Activated T-cell treated with anti-CD3 and anti-CD28 coated beads, Interleukin-2, amount 50 U/mL, for 4 hours (primary cell): Measurements from ENCODE around the gene CPED1. TPM values are rescaled to one million over a fixed set of nuclear protein-coding genes. Genes with fewer than 3 reads are reported as not detected.
A peak's percentile ranks its signal among the peaks of the same experiment; 100 is the strongest.

ENCODE experiments used
- ATAC-seq, 2 donors: fragments of 200-7000 bp; cut with Tn5 transposase; one replicate each; pipeline ENCODE4 v1.10.0; 2021
- DNase-seq: peaks from one replicate; pipeline ENCODE4 v3.0.0-alpha.2; 2020
- H3K27me3 Mint-ChIP-seq: one replicate; pipeline ENCODE4 v1.8.0; 2021; ENCODE audit warnings: low read depth, mixed read lengths
- H3K36me3 Mint-ChIP-seq: one replicate; pipeline ENCODE4 v1.8.0; 2022; ENCODE audit warnings: mixed read lengths; ENCODE audit not compliant: insufficient read depth
- H3K4me1 Mint-ChIP-seq: one replicate; pipeline ENCODE4 v1.8.0; 2021; ENCODE audit warnings: low read depth, mixed read lengths
- H3K4me3 Mint-ChIP-seq: one replicate; pipeline ENCODE4 v1.8.0; 2021; ENCODE audit warnings: mild to moderate bottlenecking, moderate library complexity, mixed read lengths
- H3K9me3 Mint-ChIP-seq: one replicate; pipeline ENCODE4 v1.8.0; 2021; ENCODE audit warnings: mixed read lengths
- total RNA-seq, 3 donors: library from RNA; stranded (reverse); gene quantifications; one replicate each; pipeline ENCODE4 v1.2.1, GENCODE V29; 2021

The CPED1 gene
- total RNA-seq, 3 donors from 2014 or later = 0.20 to 0.69 (median 0.38) TPM

DNA sequence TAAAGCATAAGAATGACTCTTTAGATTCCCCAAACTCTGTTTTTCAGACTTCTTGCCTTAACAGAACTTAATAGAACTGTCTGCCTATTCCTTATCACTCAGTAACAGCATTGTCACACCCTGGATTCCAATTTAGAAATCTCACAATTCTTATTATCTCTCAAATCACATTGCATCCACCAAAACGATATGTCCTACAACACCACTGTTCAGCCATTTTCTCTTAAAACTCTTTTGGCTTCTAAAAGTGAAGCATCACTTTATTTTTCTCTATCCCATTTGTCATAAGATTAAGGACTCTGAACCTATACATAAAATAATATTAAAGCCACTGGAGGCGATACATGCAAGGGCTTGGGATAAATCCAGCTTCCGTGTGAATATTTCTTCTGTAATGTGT is 1.2 kb upstream of the CPED1 start:
- peaks cover 40% of the 10 kb centered on the region for H3K27me3 Mint-ChIP-seq
- ATAC-seq (no peak), DNase-seq (no peak)
- no peaks in the 10 kb centered on the region for H3K9me3 Mint-ChIP-seq
- no peak overlapping the region for H3K4me3 Mint-ChIP-seq
- H3K36me3 Mint-ChIP-seq = no peaks in the 10 kb centered on the region
- peaks cover 15% of the 10 kb centered on the region for H3K4me1 Mint-ChIP-seq

DNA sequence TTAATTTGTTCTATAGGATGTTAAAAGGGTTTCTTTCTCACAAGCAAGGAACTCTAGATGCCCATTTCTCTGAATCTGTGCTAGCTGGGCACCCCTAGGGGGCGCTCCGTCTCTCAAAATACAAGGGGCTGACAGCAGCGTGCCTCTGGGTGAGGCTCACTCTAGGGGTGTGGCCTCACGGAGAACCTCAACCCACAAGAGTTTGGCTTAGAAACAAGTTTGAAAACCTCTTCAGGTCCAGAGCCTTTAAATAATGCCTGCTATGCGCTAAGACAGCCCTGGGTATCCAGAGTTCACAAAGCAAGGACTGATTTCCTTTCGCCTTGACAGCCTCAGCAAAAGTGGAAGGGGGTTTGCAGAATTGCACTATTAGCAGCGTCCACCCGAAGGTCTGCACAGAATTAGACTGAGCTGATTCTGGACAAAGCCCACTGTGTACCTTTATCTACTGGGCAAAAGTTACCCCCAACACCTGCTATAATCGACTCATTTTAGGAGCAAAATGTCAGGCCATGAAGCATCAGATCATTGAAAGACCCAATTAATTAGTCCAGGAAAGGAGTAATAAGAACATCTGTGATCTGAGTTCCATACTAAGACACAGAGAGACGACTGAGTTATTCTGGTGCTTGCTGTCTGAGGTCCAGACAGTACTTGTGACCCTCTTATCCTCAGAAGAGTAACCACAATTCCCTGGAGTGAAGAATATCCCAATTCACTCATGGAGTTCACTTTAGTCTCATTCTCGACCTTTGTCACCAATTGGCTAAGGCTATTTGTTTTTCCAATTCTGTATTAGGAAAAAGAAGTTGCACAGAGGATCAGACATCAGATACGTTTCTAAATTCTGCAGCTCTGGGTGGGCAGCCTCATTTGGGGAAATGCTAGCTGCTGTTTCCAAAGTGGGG is 574 bp upstream of the CPED1 start:
- Mint-ChIP-seq H3K9me3 (no peaks in the 10 kb centered on the region), H3K36me3 (no peaks in the 10 kb centered on the region), H3K27me3 (peaks cover 43% of the 10 kb centered on the region), H3K4me1 (peaks cover 15% of the 10 kb centered on the region), H3K4me3 (peak overlapping the region; percentile 75)
- peak; percentile 79 for DNase-seq
- ATAC-seq = peak; percentile 98

DNA sequence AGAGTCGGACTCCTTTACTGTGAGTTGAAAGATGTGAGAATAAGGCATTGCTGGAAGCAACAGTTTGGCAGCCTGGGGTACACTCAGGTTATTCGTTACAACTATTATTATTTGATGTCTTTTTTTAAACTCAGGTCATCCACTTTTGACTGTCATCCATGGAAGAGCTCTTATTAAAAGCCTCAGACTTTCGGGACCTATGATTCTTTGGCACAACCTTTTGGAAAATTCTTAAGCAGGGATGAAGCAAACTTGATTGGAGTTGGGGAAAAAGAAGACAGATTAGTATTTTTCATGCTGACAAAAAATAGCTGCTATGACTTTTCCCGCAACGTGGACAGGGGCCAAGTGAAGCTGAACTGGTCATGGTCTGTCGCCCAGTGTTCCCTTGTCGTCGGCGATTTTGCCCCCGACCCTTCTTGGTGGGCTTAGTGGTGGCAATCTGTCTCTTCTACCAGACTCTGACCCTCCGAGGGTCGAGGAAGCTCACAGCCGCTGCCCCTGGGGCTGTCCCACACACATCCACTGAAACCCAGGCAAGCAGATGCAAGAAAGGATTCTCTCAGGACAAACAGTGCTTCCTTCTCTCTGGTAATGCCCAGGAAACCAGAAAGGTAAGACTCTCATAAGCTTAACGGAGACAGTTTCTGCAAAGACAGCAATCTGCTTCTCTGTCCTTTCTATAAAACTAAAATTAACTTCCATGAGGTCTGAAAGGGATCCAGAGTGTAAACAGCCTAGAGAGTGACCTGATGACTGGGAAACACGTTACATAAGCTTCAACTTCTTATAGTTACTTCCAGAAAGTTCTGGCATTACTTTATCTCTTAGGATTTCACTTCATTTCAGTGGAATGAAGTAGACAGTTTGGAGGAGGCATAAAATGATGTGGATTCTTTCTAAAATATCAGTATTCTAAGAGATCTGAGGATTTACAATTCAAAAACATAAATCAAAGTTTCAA is 1.0 kb downstream of the CPED1 start:
- no peaks in the 10 kb centered on the region for H3K36me3 Mint-ChIP-seq
- peaks cover 43% of the 10 kb centered on the region for H3K27me3 Mint-ChIP-seq
- H3K4me3 Mint-ChIP-seq = no peak overlapping the region
- H3K4me1 Mint-ChIP-seq = peaks cover 15% of the 10 kb centered on the region
- ATAC-seq (no peak), DNase-seq (no peak)
- no peaks in the 10 kb centered on the region for H3K9me3 Mint-ChIP-seq

DNA sequence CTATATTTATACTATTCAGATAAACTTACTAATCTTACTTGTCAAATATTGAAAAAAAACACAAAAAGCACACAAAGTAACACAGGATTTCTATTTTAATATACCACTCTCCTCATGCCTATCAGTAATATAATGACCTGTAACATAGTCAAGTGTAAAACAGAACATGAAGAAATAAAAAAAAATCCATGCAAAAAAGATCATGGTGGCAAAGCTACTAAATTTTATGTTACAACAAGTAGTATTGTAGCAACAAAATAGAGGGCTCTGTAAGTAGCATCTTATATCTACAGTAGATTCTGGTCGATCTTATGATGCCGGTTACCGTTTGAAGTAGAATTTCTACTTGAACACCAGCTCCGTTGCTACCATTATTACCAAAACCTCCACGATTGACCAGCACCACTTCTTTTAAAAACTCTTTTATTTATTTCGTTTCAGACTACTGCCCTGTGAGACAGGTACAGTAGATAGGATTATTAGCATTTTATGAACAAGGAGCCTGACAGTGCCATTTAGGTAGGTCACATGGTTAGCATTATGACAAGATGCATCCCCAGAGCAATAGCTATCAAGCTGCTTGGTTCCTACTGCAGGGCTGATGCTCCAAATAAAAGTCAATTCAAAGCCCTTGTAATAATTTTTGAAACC is 2.1 kb downstream of the CPED1 start:
- H3K27me3 Mint-ChIP-seq = peaks cover 41% of the 10 kb centered on the region

DNA sequence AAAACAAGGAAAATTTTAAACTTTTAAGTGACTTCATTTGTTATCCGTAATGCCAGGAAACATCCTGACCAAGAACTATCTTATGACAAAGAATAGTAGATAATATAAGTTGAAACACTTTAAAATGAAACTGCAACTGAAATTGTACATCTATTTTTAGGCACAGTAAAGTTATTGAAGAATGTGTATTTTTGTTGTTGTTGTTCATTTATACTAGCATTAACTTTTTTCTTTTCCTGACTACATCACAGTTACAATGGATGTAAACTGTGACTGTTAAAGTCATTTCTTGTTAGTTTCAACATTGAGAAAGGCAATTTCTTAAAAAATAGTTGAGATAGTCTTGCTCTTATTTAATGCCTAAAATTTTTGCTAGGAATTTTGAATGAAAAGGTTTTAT is 2.6 kb downstream of the CPED1 start:
- H3K27me3 Mint-ChIP-seq = peaks cover 40% of the 10 kb centered on the region
- no peaks in the 10 kb centered on the region for H3K9me3 Mint-ChIP-seq
- H3K4me3 Mint-ChIP-seq = no peak overlapping the region
- H3K4me1 Mint-ChIP-seq = peaks cover 22% of the 10 kb centered on the region
- ATAC-seq (no peak), DNase-seq (no peak)
- H3K36me3 Mint-ChIP-seq = no peaks in the 10 kb centered on the region

More for the DNA sequence above, 2.1 kb downstream of the CPED1 start:
- DNase-seq = no peak
- H3K36me3 Mint-ChIP-seq = no peaks in the 10 kb centered on the region
- H3K4me3 Mint-ChIP-seq = no peak overlapping the region
- peaks cover 16% of the 10 kb centered on the region for H3K4me1 Mint-ChIP-seq
- no peaks in the 10 kb centered on the region for H3K9me3 Mint-ChIP-seq
- no peak for ATAC-seq

DNA sequence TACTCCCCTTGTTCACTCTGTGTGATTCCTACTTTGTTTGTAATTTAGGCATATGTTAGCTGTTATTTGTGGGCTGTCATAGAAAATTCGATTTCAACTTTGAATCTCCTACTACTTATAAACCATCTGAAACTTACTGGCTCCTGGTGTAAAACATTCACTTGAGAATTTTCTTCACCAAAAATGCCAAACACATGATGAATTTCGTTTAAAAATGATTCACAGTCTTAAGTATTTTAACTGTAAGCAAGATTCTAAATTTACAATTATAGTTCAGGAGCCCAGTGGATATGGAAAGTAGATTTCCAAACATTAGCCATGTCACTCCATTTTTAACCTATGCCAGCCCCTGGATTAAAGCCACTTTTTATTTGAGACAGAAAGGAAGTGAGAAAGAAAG is 3.1 kb downstream of the CPED1 start:
- Mint-ChIP-seq H3K27me3 (peaks cover 36% of the 10 kb centered on the region), H3K4me3 (no peak overlapping the region), H3K36me3 (no peaks in the 10 kb centered on the region), H3K9me3 (no peaks in the 10 kb centered on the region), H3K4me1 (peaks cover 26% of the 10 kb centered on the region)
- DNase-seq (no peak), ATAC-seq (no peak)

DNA sequence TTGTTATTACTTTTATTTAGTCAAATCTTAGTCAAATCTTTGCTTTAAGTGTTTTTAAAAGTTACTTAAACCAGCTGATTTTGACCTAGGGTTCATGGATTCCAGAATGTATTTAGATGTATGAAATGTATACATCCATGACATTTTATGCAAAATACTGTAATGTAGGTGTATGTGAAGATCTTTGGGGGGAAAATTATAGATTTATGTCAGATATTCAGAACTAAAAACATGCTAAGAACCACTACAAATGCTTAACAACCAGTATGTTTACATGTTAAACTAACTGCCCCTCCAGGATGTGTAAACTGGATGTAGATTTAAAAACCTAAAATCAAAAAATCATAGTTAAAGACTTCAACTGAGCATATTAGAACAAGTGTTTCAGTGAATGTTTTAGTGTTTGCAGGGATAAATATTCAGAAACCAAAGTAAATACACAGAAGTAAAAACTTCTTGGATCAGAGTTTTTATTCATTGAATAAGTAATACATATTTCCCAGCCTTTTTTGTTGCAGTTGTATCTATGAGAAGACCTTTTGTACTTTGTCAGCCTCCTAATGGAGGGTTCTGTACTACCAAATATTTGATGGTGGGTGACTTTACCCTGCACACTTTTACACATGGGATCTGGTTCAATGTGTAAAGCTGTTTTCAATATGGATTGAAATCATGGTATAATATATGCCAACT is 3.9 kb downstream of the CPED1 start:
- Mint-ChIP-seq H3K36me3 (no peaks in the 10 kb centered on the region), H3K9me3 (no peaks in the 10 kb centered on the region), H3K4me1 (peaks cover 30% of the 10 kb centered on the region), H3K27me3 (peaks cover 34% of the 10 kb centered on the region), H3K4me3 (no peak overlapping the region)
- no peak for ATAC-seq
- DNase-seq = no peak

DNA sequence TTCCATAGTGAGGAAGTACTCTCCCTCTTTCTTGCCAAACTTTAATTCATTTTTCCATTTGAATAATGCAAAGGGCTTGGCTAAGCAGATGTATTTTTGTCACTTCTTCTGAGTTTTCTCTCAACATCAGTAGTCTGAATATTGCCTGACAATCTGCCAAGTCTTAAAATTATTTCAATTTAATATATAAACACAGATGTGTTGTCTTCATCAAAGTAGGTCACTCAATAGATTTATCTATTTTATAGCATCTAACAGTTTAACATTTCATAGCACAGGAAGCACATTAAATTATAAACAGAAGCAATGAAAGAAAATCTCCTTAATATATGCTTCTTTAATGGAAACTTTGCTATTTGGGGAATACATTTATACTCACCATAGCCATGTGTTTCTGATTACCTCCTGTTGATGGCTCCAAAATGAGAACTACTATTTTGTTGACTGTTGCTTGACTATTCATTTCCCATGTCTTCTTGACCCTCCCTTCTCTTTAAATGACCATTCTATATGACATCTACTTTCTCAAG is 4.5 kb downstream of the CPED1 start:
- H3K9me3 Mint-ChIP-seq = no peaks in the 10 kb centered on the region
- H3K4me3 Mint-ChIP-seq = no peak overlapping the region
- ATAC-seq = no peak
- no peak for DNase-seq
- peaks cover 28% of the 10 kb centered on the region for H3K27me3 Mint-ChIP-seq
- H3K4me1 Mint-ChIP-seq = peaks cover 25% of the 10 kb centered on the region
- no peaks in the 10 kb centered on the region for H3K36me3 Mint-ChIP-seq

DNA sequence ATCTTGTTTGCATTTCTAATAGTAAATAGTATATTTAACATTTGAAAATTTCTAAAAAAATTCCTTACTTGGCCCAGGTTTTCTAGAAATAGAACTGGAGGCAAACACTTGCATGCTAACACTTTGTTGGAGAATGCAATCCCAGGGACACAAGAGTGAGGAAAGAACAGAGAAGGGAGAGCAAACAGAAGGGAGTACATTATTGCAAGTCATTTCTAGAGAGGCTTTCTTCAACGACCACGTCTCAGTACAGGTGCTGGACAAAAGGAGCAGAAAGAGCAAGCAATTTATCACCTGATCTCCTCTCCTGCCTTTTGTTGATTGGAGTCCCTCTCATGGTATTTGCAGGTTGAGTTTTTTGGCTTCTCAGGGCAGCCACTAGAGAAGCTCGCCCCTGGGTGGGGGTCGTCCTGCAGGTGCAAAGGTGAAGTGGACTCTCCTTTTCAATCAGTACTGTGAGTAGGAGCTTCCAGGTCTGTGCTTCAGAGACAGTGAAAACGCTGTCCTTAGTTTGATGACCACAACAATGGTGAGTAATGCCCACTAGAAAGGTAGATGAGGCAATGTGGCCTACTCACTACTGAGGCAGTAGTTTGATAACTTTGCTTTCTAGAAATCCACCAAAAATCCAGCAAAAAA is 5.2 kb downstream of the CPED1 start:
- peaks cover 25% of the 10 kb centered on the region for H3K27me3 Mint-ChIP-seq
- H3K9me3 Mint-ChIP-seq = no peaks in the 10 kb centered on the region
- H3K4me3 Mint-ChIP-seq = no peak overlapping the region
- DNase-seq = no peak
- H3K4me1 Mint-ChIP-seq = peaks cover 19% of the 10 kb centered on the region
- no peaks in the 10 kb centered on the region for H3K36me3 Mint-ChIP-seq
- no peak for ATAC-seq

DNA sequence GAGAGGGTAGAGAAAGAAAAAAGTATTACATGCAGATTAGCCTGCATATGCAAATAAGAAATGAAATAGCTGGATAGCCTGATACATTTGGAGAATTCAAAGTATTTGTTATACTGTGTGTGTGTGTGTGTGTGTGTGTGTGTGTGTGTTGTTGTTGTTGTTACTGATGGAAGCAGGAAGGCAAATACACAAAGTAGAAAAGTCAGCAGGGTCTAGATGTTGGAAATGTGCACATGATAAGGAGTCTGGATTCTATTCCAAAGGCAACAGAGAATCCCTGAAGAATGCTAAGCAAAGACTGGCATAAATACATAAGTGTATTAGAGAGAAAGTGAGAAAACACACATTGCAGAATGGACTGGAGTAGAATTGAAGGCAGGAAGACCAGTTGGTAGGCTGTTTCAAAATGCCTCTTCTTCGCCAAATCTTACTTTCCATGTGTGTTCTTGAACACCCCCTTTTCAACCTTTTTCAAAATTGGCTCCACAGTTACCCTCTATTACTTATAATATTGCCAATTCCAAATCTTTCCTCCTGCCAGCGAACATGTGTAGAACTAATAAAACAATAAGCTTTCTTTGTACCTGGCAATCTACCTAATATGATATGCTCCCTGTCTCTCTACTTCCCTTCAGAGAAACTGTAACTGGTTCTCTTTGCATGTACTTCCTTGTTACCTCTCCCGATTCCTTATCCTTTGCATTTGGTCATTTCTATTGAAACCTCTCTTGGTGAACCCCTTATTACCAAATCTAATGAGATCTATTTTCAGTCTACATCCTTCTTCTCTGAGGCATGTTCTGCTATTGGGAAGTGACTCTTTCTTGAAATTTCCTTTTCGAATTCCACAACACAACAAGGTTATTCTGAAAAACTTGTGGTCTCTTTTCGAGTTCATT is 6.2 kb downstream of the CPED1 start:
- no peak for ATAC-seq
- Mint-ChIP-seq H3K36me3 (no peaks in the 10 kb centered on the region), H3K4me1 (peaks cover 18% of the 10 kb centered on the region), H3K27me3 (peaks cover 14% of the 10 kb centered on the region), H3K9me3 (no peaks in the 10 kb centered on the region), H3K4me3 (no peak overlapping the region)
- no peak for DNase-seq

DNA sequence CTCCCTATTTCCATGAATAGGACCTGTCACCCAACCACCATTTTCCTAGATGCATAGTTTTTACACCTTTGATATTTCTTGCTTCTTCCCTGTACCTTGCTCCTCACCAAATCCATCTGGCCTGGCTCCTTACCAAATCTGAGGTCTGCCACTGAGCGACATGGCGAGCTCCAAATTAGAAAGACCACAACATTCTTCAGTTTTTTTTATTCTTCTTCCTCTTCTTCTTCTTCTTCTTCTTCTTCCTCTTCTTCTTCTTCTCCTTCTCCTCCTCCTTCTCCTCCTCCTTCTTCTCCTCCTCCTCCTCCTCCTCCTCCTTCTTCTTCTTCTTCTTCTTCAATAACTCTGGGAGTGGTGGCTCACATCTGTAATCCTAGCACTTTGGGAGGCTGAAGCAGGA is 7.1 kb downstream of the CPED1 start:
- H3K27me3 Mint-ChIP-seq = peaks cover 10% of the 10 kb centered on the region
- no peaks in the 10 kb centered on the region for H3K9me3 Mint-ChIP-seq
- ATAC-seq (no peak), DNase-seq (no peak)
- H3K4me3 Mint-ChIP-seq = no peak overlapping the region
- no peaks in the 10 kb centered on the region for H3K36me3 Mint-ChIP-seq
- H3K4me1 Mint-ChIP-seq = peaks cover 22% of the 10 kb centered on the region

DNA sequence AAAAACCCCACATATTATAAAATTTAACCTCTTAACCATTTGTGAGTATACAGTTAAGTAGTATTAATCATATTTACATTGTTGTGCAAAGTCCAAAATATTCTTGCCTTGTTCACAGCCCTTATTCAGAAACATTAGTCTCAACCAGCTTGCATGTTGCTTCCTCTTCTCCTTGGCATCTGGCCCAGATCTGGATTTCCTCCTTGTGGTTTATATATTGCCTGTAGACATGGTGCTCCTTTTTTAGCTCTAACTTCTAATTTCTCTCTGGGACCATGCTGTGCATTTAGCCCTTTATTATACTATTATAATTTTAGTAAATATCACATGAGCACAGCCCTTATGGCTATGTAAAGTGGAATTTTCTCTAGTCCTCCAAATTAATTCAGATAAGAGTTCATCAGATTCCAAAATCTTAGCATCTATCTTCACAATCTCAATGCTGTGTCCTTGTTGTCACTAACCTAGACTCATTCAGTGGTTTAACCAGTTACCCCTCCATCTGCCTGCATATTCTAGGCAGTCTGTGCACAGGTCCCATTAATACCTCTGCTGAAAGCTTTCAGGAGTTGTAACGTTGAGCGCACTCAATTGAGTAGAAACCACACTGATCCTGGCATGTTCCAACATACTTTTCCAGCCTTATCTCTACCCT is 7.9 kb downstream of the CPED1 start:
- H3K27me3 Mint-ChIP-seq = peaks cover 7% of the 10 kb centered on the region
- no peak overlapping the region for H3K4me3 Mint-ChIP-seq
- no peaks in the 10 kb centered on the region for H3K36me3 Mint-ChIP-seq
- H3K9me3 Mint-ChIP-seq = no peaks in the 10 kb centered on the region
- ATAC-seq (no peak), DNase-seq (peak; percentile 9)
- H3K4me1 Mint-ChIP-seq = peaks cover 22% of the 10 kb centered on the region
